Cardiac muscle cell (in vitro differentiated cells and primary cell): ENCODE measurements around the gene TBC1D14. TPM values are rescaled to one million over a fixed set of nuclear protein-coding genes. Genes with fewer than 3 reads are reported as not detected.

ENCODE experiments used
- DNase-seq, 2 donors: peaks; one replicate each; pipeline versions ENCODE4 v3.0.0 to v3.0.0-alpha.2; 2010 to 2017; ENCODE audit warnings: low read depth in 1 of 2, low spot score in 1 of 2
- H3K27ac ChIP-seq: fragments of 200-600 bp; sonication (generic); 2 replicates; pipeline ENCODE4 v1.5.1; 2016
- H3K27me3 ChIP-seq: fragments of 200-600 bp; sonication (generic); 2 replicates; pipeline ENCODE4 v1.6.0; 2016; ENCODE audit warnings: control low read depth
- H3K36me3 ChIP-seq: fragments of 200-600 bp; sonication (generic); 2 replicates; pipeline ENCODE4 v1.5.1; 2016; ENCODE audit warnings: control low read depth
- H3K4me1 ChIP-seq: fragments of 200-600 bp; sonication (generic); 2 replicates; pipeline ENCODE4 v1.8.1; 2017; ENCODE audit warnings: low read depth, mild to moderate bottlenecking, mixed run types
- H3K4me3 ChIP-seq: fragments of 200-600 bp; sonication (generic); 2 replicates; pipeline ENCODE4 v1.5.1; 2016; ENCODE audit warnings: mild to moderate bottlenecking
- H3K9me3 ChIP-seq: fragments of 200-600 bp; sonication (generic); 2 replicates; pipeline ENCODE4 v1.5.1; 2017; ENCODE audit warnings: low read depth, mild to moderate bottlenecking, control low read depth
- polyA plus RNA-seq: library from polyadenylated mRNA; unstranded; fragments of >200 nt; fragmentation: Nextera tagmentation; extraction: Ambion mirVana; gene quantifications from 2 replicates; pipeline ENCODE4 v1.2.1, GENCODE V29; 2016
- total RNA-seq: library from RNA; depleted of rRNA; stranded (reverse); fragments of >200 nt; gene quantifications from 2 replicates; pipeline ENCODE4 v1.2.3, GENCODE V29; 2016
- TF ChIP-seq, protein P1 (sequence below): IDR thresholded peaks from 2 replicates; pipeline ENCODE4 v1.5.1; 2012; ENCODE audit warnings: low read depth, mild to moderate bottlenecking, low read length

The TBC1D14 gene
- total and polyA plus RNA-seq, 2 experiments from 2014 or later, result 30.5 to 41.8 TPM

DNA sequence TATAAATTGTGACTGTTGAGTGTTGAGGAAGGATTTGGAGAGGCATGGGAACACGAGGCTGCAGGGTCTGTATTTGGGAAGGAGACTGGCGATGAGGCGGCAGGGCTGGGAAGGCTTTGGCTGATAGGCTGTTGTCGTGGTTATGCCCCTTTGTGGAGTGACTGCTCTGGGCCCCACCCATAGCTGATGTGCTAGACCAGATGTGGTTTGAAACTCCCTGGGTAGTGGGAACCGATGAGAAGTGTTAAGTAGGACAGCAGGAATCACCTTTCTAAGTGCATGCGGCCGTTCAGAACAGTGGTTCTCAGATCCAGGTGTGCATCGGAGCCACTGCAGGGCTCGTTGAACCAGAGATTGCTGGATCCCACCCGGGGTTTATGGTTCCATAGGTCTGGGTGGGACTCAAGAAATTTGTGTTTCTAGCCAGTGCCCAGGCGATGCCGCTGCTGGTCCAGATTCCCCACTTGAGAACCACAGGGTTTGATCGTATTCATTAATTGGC is 42.3 kb downstream of the TBC1D14 start:
- TF ChIP-seq, protein P1, sequence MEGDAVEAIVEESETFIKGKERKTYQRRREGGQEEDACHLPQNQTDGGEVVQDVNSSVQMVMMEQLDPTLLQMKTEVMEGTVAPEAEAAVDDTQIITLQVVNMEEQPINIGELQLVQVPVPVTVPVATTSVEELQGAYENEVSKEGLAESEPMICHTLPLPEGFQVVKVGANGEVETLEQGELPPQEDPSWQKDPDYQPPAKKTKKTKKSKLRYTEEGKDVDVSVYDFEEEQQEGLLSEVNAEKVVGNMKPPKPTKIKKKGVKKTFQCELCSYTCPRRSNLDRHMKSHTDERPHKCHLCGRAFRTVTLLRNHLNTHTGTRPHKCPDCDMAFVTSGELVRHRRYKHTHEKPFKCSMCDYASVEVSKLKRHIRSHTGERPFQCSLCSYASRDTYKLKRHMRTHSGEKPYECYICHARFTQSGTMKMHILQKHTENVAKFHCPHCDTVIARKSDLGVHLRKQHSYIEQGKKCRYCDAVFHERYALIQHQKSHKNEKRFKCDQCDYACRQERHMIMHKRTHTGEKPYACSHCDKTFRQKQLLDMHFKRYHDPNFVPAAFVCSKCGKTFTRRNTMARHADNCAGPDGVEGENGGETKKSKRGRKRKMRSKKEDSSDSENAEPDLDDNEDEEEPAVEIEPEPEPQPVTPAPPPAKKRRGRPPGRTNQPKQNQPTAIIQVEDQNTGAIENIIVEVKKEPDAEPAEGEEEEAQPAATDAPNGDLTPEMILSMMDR, result no peak

DNA sequence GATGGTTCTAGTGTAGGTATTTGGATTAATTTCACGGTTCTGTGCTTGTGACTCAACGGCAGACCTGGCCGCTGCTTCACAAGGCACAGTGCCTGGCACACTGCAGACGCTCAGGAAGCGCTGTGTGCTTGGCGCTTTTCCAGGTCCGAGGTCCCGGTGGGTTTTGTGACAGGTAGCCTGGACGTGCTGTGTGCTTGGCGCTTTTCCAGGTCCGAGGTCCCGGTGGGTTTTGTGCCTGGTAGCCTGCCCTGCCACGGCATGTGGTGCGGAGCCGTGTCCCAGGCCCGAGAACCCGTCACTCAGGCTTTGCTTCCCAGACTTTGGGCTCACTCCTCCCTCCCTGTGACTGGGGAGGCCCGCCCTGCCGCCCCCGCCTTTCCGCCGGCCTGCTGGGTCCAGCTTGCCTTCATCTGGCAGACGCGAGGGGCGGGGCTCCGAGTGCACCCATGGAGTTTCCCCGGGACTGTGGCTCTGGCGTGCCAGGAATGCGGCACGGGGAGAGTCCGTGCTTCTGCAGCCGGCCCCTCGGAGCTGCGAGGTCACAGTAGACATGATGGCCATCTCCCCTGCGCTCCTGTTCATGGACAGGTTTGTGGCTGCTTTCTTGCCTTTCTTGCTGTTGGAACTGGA is 44.2 kb downstream of the TBC1D14 start:
- no peak overlapping the region for H3K4me3 ChIP-seq
- H3K36me3 ChIP-seq, result no peaks in the 10 kb centered on the region
- H3K27me3 ChIP-seq, result no peaks in the 10 kb centered on the region
- H3K4me1 ChIP-seq, result peaks cover 6% of the 10 kb centered on the region
- peak; percentile 73 to 87 for DNase-seq
- no peak overlapping the region for H3K27ac ChIP-seq
- TF ChIP-seq, protein P1, result no peak
- no peaks in the 10 kb centered on the region for H3K9me3 ChIP-seq

More for the DNA sequence above, 42.3 kb downstream of the TBC1D14 start:
- no peak for DNase-seq
- no peak overlapping the region for H3K4me3 ChIP-seq
- H3K27ac ChIP-seq, result no peak overlapping the region
- peaks cover 6% of the 10 kb centered on the region for H3K4me1 ChIP-seq
- no peaks in the 10 kb centered on the region for H3K27me3 ChIP-seq
- H3K36me3 ChIP-seq, result no peaks in the 10 kb centered on the region
- H3K9me3 ChIP-seq, result no peaks in the 10 kb centered on the region

DNA sequence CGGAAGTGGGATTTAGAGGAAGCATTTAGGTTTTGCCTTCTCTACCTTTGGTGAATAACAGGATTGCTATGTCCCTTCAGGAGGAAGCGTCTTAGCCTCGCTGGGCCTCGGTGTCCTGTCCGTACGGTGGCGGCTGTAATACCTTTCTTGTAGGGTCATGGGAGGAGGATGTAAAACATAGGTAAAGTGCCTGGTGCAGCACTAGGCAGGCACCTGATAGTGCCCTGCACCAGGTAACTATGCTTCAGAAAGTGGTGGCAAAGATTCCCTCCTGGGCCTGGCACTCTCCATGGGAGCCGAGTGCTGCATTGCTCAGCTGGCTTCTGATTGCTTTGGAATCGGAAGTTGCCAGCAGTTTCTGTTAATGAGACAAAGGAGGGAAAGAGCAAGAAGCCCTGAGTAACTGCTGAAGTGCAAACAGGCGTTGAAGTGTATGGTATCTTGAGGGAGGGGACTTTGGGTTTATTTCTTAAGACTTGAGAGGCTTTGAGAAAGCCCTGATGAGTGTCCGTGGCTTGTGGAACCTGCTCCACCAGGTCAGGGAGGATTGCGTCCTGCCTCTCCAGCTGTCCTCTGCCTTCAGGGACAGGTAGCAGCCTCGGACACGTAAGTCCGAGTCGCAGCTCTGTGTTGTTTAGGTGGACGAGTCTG is 45.8 kb downstream of the TBC1D14 start:
- no peak overlapping the region for H3K27ac ChIP-seq
- no peaks in the 10 kb centered on the region for H3K36me3 ChIP-seq
- no peaks in the 10 kb centered on the region for H3K9me3 ChIP-seq
- peaks cover 6% of the 10 kb centered on the region for H3K4me1 ChIP-seq
- TF ChIP-seq, protein P1, result no peak
- DNase-seq, result no peak
- H3K27me3 ChIP-seq, result no peaks in the 10 kb centered on the region
- no peak overlapping the region for H3K4me3 ChIP-seq

DNA sequence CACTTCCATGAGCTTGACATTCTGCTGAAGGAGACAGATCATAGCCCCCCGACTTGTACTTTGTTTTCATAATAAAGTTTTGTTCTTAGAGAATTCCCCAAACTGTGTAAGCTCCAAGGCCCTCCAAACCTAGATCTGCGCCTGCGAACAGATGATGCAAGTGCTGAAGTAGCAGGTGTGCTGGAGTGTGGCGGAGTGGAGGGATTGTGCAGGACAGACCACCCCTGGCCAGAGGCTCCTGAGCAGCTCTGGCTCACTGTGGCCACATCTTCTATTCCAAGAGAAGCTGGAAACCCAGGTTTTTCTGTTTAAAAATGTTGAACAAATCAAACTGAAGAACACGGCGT is 46.4 kb downstream of the TBC1D14 start:
- no peak overlapping the region for H3K27ac ChIP-seq
- no peak overlapping the region for H3K4me3 ChIP-seq
- H3K4me1 ChIP-seq, result peaks cover 6% of the 10 kb centered on the region
- H3K36me3 ChIP-seq, result no peaks in the 10 kb centered on the region
- H3K9me3 ChIP-seq, result no peaks in the 10 kb centered on the region
- TF ChIP-seq, protein P1, result no peak
- no peak for DNase-seq
- no peaks in the 10 kb centered on the region for H3K27me3 ChIP-seq

DNA sequence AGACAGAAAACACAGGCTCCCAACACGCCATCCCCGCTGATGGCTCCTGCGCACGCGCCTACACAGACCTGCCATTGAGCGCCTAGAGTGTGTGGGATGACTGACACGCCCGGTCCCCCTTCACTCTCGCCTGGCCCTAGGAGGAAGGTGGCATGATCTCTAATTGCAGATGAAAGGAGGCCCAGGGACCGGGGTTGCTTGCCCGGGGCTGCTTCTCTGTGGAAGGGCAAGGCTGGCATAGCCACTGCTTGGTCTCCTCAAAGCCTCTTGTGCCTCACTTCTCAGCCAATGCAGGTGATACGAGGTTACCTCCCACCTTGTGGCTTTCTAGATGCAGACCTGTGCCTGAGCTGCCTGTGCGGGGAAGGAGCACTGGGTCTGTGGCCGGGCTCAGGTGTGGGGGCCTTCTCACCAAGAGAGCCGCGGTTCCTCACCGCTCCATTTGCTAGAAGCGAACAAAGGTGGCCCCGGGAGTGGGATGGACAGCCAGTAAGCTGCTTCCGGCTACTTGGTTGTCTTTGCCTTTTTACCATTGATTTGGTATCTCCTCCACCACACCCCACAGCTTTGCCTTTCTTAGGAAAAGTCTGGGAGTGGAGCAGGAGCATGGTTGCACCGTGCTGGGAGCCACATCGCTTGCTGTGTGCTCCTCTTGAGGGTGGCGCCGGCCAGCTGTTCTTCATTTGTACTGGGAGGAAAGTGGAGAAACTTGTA is 47.0 kb downstream of the TBC1D14 start:
- Histone ChIP-seq H3K36me3 (no peaks in the 10 kb centered on the region), H3K27me3 (no peaks in the 10 kb centered on the region), H3K4me1 (peaks cover 6% of the 10 kb centered on the region), H3K9me3 (no peaks in the 10 kb centered on the region), H3K27ac (no peak overlapping the region), H3K4me3 (no peak overlapping the region)
- no peak for DNase-seq
- TF ChIP-seq, protein P1, result no peak
